Measurements from ENCODE around the gene BYSL. TPM values are rescaled to one million over a fixed set of nuclear protein-coding genes. Genes with fewer than 3 reads are reported as not detected.

Gene BYSL
- polyA plus RNA-seq, 1 of the 3 experiments (the other 2 are of a cell fraction) = 56.0 TPM

DNA sequence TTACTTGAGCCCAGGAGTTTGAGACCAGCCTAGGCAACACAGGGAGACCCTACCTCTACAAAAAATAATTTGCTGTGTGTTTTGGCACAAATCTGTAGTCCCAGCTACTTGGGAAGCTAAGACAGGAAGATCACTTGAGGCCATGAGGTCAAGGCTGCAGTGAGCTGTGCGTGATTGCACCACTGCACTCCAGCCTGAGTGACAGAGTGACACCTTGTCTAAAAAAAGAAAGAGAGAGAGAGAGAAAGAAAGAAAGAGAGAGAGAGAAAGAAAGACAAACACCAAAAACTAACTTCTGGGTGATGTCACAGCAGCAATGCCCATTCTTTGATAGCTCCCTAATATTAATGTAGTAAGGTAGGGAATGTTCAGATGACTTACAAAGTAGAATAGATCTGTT is 46.6 kb upstream of the BYSL start:
- no peak overlapping the region for H3K9ac ChIP-seq
- H3F3A ChIP-seq (replicated peaks; ENCODE audit: insufficient read depth) = peaks cover 11% of the 10 kb centered on the region
- H3K79me2 ChIP-seq (ENCODE audit: insufficient read depth) = no peaks in the 10 kb centered on the region
- no peaks in the 10 kb centered on the region for H4K20me1 ChIP-seq (ENCODE audit: insufficient read depth)
- TF ChIP-seq NRF1 (IDR thresholded peaks at IDR 0.05; ENCODE audit: low read depth, low read length) = no peak
- no peak for TF ChIP-seq JUND (IDR thresholded peaks at IDR 0.05)
- TF ChIP-seq, protein P1, sequence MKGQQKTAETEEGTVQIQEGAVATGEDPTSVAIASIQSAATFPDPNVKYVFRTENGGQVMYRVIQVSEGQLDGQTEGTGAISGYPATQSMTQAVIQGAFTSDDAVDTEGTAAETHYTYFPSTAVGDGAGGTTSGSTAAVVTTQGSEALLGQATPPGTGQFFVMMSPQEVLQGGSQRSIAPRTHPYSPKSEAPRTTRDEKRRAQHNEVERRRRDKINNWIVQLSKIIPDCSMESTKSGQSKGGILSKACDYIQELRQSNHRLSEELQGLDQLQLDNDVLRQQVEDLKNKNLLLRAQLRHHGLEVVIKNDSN (IDR thresholded peaks at IDR 0.05; ENCODE audit: borderline replicate concordance, low read depth) = no peak
- TF ChIP-seq TCF12 (IDR thresholded peaks at IDR 0.05) = no peak
- no peak for TF ChIP-seq SIN3A (IDR thresholded peaks at IDR 0.05; ENCODE audit: borderline replicate concordance, low read depth, low read length)
- TF ChIP-seq TAF1 (IDR thresholded peaks at IDR 0.05; ENCODE audit: borderline replicate concordance, low read depth, low read length) = no peak
- TF ChIP-seq GATA2 (CRISPR knock-in tag; IDR thresholded peaks at IDR 0.05) = no peak
- no peak for TF ChIP-seq CHD2 (IDR thresholded peaks at IDR 0.05; ENCODE audit: low read length, partially characterized antibody)
- TF ChIP-seq POLR2AphosphoS5 (IDR thresholded peaks at IDR 0.05; ENCODE audit: low read depth, low read length) = no peak
- H3K27me3 ChIP-seq (ENCODE audit: insufficient read depth) = no peaks in the 10 kb centered on the region
- H3K4me2 ChIP-seq = no peak overlapping the region
- no peaks in the 10 kb centered on the region for H3K4me1 ChIP-seq (ENCODE audit: control insufficient read depth in 1 of 2, insufficient read depth in 2 of 2, low read depth in 1 of 2, low read length in 1 of 2)
- H3K4me3 ChIP-seq (ENCODE audit: low read depth in 2 of 2, low read length in 1 of 2) = no peak overlapping the region
- no peak for DNase-seq
- 93% methylated on average over 1 of the region's 1 CpG for WGBS (ENCODE audit: low lambda C conversion rate)
- no peaks in the 10 kb centered on the region for H3K9me3 ChIP-seq
- H3K9me2 ChIP-seq = no peaks in the 10 kb centered on the region
- no peak overlapping the region for H3K27ac ChIP-seq (ENCODE audit: low read depth in 2 of 2, low read length in 1 of 2)
- no peak overlapping the region for H2AFZ ChIP-seq (ENCODE audit: low read depth)
- peaks cover 0 to 7% of the 10 kb centered on the region in 2 experiments for H3K36me3 ChIP-seq (replicated peaks in 1 of 2; ENCODE audit: control insufficient read depth in 1 of 2, insufficient read depth in 2 of 2, low read length in 1 of 2)
- CTCF ChIA-PET = interaction anchor here (0.8 to 1.0 kb wide), 2 partner anchors 28 to 169 kb away, joined by 3 to 4 read pairs; no protein-coding TSS in a partner anchor
- POLR2A ChIA-PET = no interaction called here

DNA sequence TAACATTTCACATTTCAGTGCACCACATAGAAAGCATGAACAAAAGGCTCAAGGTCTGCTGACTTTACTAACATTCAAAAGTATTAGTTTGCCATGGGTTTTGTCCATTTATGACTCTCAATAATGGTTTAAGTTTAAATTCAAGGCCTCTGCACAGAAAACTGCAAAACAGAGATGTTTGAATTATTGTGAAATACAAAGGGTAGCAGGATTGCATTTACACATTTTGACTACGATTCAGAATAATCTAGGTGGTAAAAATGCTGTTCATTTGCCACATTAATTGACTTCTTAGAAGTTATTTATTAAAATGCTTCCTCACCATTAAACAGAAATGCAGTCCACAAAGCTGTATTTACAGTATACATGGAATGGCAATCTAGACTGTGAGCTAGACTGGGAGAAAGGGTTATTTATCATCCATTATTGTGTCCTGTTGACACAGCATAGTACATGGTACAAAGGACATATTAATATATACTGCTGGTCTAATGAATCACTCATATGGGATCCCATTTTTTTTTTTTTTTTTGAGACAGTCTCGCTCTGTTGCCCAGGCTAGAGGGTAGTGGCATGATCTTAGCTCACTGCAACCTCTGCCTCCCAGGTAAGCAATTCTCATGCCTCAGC is 44.1 kb upstream of the BYSL start:
- Histone ChIP-seq H3K4me3 (ENCODE audit: low read depth in 2 of 2, low read length in 1 of 2) (no peak overlapping the region), H2AFZ (ENCODE audit: low read depth) (no peak overlapping the region), H3K27me3 (ENCODE audit: insufficient read depth) (no peaks in the 10 kb centered on the region), H3K9me2 (no peaks in the 10 kb centered on the region), H3F3A (replicated peaks; ENCODE audit: insufficient read depth) (peaks cover 11% of the 10 kb centered on the region), H3K27ac (ENCODE audit: low read depth in 2 of 2, low read length in 1 of 2) (no peak overlapping the region), H3K9me3 (no peaks in the 10 kb centered on the region), H3K4me1 (ENCODE audit: control insufficient read depth in 1 of 2, insufficient read depth in 2 of 2, low read depth in 1 of 2, low read length in 1 of 2) (no peaks in the 10 kb centered on the region), H4K20me1 (ENCODE audit: insufficient read depth) (no peaks in the 10 kb centered on the region), H3K79me2 (ENCODE audit: insufficient read depth) (no peaks in the 10 kb centered on the region), H3K9ac (no peak overlapping the region), H3K4me2 (no peak overlapping the region), H3K36me3 (replicated peaks in 1 of 2; ENCODE audit: control insufficient read depth in 1 of 2, insufficient read depth in 2 of 2, low read length in 1 of 2) (peaks cover 0 to under 1% of the 10 kb centered on the region in 2 experiments)
- ChIA-PET CTCF (interaction anchor here (1.0 to 1.2 kb wide), 2 partner anchors 16 to 167 kb away, joined by 3 to 4 read pairs; no protein-coding TSS in a partner anchor), POLR2A (no interaction called here)
- no peak for DNase-seq
- 85% methylated on average over 2 of the region's 2 CpGs for WGBS (ENCODE audit: low lambda C conversion rate)
- no peak for TF ChIP-seq FOSL2 (IDR thresholded peaks at IDR 0.05; ENCODE audit: borderline replicate concordance, low read depth)
- TF ChIP-seq, protein P2, sequence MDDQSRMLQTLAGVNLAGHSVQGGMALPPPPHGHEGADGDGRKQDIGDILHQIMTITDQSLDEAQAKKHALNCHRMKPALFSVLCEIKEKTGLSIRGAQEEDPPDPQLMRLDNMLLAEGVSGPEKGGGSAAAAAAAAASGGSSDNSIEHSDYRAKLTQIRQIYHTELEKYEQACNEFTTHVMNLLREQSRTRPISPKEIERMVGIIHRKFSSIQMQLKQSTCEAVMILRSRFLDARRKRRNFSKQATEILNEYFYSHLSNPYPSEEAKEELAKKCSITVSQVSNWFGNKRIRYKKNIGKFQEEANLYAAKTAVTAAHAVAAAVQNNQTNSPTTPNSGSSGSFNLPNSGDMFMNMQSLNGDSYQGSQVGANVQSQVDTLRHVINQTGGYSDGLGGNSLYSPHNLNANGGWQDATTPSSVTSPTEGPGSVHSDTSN (IDR thresholded peaks at IDR 0.05) = no peak
- TF ChIP-seq RCOR1 (IDR thresholded peaks at IDR 0.05; ENCODE audit: low read length) = no peak
- no peak for TF ChIP-seq FOXM1 (IDR thresholded peaks at IDR 0.05; ENCODE audit: low read depth)
- no peak for TF ChIP-seq EZH2phosphoT487 (IDR thresholded peaks at IDR 0.05; ENCODE audit: borderline replicate concordance, low read depth)
- TF ChIP-seq, protein P3, sequence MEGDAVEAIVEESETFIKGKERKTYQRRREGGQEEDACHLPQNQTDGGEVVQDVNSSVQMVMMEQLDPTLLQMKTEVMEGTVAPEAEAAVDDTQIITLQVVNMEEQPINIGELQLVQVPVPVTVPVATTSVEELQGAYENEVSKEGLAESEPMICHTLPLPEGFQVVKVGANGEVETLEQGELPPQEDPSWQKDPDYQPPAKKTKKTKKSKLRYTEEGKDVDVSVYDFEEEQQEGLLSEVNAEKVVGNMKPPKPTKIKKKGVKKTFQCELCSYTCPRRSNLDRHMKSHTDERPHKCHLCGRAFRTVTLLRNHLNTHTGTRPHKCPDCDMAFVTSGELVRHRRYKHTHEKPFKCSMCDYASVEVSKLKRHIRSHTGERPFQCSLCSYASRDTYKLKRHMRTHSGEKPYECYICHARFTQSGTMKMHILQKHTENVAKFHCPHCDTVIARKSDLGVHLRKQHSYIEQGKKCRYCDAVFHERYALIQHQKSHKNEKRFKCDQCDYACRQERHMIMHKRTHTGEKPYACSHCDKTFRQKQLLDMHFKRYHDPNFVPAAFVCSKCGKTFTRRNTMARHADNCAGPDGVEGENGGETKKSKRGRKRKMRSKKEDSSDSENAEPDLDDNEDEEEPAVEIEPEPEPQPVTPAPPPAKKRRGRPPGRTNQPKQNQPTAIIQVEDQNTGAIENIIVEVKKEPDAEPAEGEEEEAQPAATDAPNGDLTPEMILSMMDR (IDR thresholded peaks at IDR 0.05) = no peak
- TF ChIP-seq RXRA (IDR thresholded peaks at IDR 0.05; ENCODE audit: borderline replicate concordance, low read depth) = no peak
- TF ChIP-seq FOXJ3 (CRISPR knock-in tag; IDR thresholded peaks at IDR 0.05) = no peak
- no peak for TF ChIP-seq RAD21 (IDR thresholded peaks at IDR 0.05; ENCODE audit: low read length)
- TF ChIP-seq, protein P4, sequence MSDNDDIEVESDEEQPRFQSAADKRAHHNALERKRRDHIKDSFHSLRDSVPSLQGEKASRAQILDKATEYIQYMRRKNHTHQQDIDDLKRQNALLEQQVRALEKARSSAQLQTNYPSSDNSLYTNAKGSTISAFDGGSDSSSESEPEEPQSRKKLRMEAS (IDR thresholded peaks at IDR 0.05; ENCODE audit: low read depth) = no peak
- TF ChIP-seq SIN3A (IDR thresholded peaks at IDR 0.05; ENCODE audit: borderline replicate concordance, low read depth, low read length) = no peak
- no peak for TF ChIP-seq MEF2A (IDR thresholded peaks at IDR 0.05; ENCODE audit: borderline replicate concordance, low read depth)
- no peak for TF ChIP-seq ELF1 (IDR thresholded peaks at IDR 0.05)
- TF ChIP-seq GATA2 (CRISPR knock-in tag; IDR thresholded peaks at IDR 0.05) = no peak
- TF ChIP-seq, protein P5, sequence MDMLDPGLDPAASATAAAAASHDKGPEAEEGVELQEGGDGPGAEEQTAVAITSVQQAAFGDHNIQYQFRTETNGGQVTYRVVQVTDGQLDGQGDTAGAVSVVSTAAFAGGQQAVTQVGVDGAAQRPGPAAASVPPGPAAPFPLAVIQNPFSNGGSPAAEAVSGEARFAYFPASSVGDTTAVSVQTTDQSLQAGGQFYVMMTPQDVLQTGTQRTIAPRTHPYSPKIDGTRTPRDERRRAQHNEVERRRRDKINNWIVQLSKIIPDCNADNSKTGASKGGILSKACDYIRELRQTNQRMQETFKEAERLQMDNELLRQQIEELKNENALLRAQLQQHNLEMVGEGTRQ (IDR thresholded peaks at IDR 0.05; ENCODE audit: borderline replicate concordance, low read depth, low read length) = no peak
- TF ChIP-seq, protein P1 (IDR thresholded peaks at IDR 0.05; ENCODE audit: borderline replicate concordance, low read depth) = no peak

All from SK-N-SH (cell line).